H1 (cell line): ENCODE results near the gene CHMP4B. TPM values are rescaled to one million over a fixed set of nuclear protein-coding genes. Genes with fewer than 3 reads are reported as not detected.

Experiments
- CTCF ChIA-PET: fragments of 300-600 bp; sonication (Branson Sonifier 250); formaldehyde crosslinking; loops from one replicate; lab custom pipeline; 2021; ENCODE audit not compliant: partially characterized antibody; lab: Charles Lee
- POLR2A ChIA-PET: fragments of 300-600 bp; sonication (Branson Sonifier 250); formaldehyde crosslinking; loops from one replicate; lab custom pipeline; 2021; ENCODE audit warnings: inconsistent platforms; ENCODE audit not compliant: partially characterized antibody; lab: Charles Lee
- DNase-seq, 2 experiments: peaks; one replicate each; pipeline versions ENCODE4 v3.0.0 to v3.0.0-alpha.2; 2010 to 2022; ENCODE audit warnings: low spot score in 2 of 2, low read depth in 1 of 2, mixed read lengths in 1 of 2
- FAIRE-seq: peaks from 2 replicates; lab custom pipeline; 2011; peaks lifted over from hg19 to GRCh38; lab: Jason Lieb, UNC
- H2AFZ ChIP-seq: 2 replicates; pipeline ENCODE4 v1.8.1; 2012; ENCODE audit warnings: low read length, inconsistent platforms
- H2AK5ac ChIP-seq: 2 replicates; pipeline ENCODE4 v1.6.1; 2013; ENCODE audit warnings: low read depth, low read length
- H2BK120ac ChIP-seq: replicated peaks from 2 replicates; pipeline ENCODE3; 2013; ENCODE audit warnings: low read depth, low read length, inconsistent platforms
- H2BK12ac ChIP-seq: 2 replicates; pipeline ENCODE4 v1.6.1; 2013; ENCODE audit warnings: low read depth, low read length
- H2BK15ac ChIP-seq: 2 replicates; pipeline ENCODE4 v1.6.1; 2013; ENCODE audit warnings: low read length
- H2BK20ac ChIP-seq: 2 replicates; pipeline ENCODE4 v1.6.1; 2013; ENCODE audit warnings: low read length
- H2BK5ac ChIP-seq: 2 replicates; pipeline ENCODE4 v1.6.1; 2013; ENCODE audit warnings: low read depth, low read length
- H3K14ac ChIP-seq: 2 replicates; pipeline ENCODE4 v1.6.1; 2013; ENCODE audit warnings: inconsistent platforms; ENCODE audit not compliant: insufficient read length
- H3K18ac ChIP-seq: 2 replicates; pipeline ENCODE4 v1.6.1; 2013; ENCODE audit warnings: low read length; ENCODE audit errors: extremely low read depth
- H3K23ac ChIP-seq: 2 replicates; pipeline ENCODE4 v1.6.1; 2013; ENCODE audit warnings: inconsistent platforms; ENCODE audit not compliant: insufficient read length
- H3K23me2 ChIP-seq: 2 replicates; pipeline ENCODE4 v1.6.1; 2013; ENCODE audit warnings: low read depth, low read length
- H3K27ac ChIP-seq: 2 replicates; pipeline ENCODE4 v1.6.1; 2011; ENCODE audit warnings: low read depth, low read length, inconsistent platforms
- H3K27me3 ChIP-seq, 4 experiments: replicated peaks in 1 of 4; 1 replicate in 1 of 4; 2 replicates in 3 of 4; pipeline versions ENCODE4 v1.6.1 to v1.8.1; 2011 to 2013; ENCODE audit warnings: low read length in 3 of 4, mild to moderate bottlenecking in 3 of 4, inconsistent platforms in 2 of 4, mixed read lengths in 2 of 4, moderate library complexity in 1 of 4; ENCODE audit not compliant: control insufficient read depth in 3 of 4, insufficient read depth in 3 of 4; ENCODE audit errors: extremely low read depth in 1 of 4
- H3K36me3 ChIP-seq, 4 experiments: 2 replicates each; pipeline versions ENCODE4 v1.6.1 to v1.8.1; 2011 to 2013; ENCODE audit warnings: mild to moderate bottlenecking in 4 of 4, low read length in 3 of 4, moderate library complexity in 2 of 4, control low read depth in 1 of 4, inconsistent platforms in 1 of 4; ENCODE audit not compliant: insufficient read depth in 4 of 4, control insufficient read depth in 2 of 4
- H3K4ac ChIP-seq: replicated peaks from 2 replicates; pipeline ENCODE3; 2013; ENCODE audit warnings: low read length, low read depth, mixed read lengths, inconsistent platforms; ENCODE audit not compliant: insufficient read length
- H3K4me1 ChIP-seq, 4 experiments: replicated peaks in 1 of 4; 1 replicate in 1 of 4; 2 replicates in 3 of 4; pipeline versions ENCODE4 v1.6.1 to v1.8.1; 2011 to 2013; ENCODE audit warnings: low read length in 3 of 4, inconsistent platforms in 2 of 4, mixed read lengths in 1 of 4; ENCODE audit not compliant: insufficient read depth in 4 of 4, control insufficient read depth in 3 of 4
- H3K4me2 ChIP-seq, 2 experiments: 2 replicates each; pipeline versions ENCODE4 v1.6.1 to v1.8.1; 2011 to 2013; ENCODE audit warnings: low read depth in 2 of 2, low read length in 2 of 2, control low read depth in 1 of 2, inconsistent platforms in 1 of 2, mild to moderate bottlenecking in 1 of 2; ENCODE audit not compliant: insufficient read depth in 1 of 2
- H3K4me3 ChIP-seq, 4 experiments: fragments of 200-600, 300-600 bp in 1 of 4; sonication (generic), shearing (Covaris generic), sonication (Bioruptor Twin) in 1 of 4; 2 replicates each; pipeline versions ENCODE4 v1.5.1 to v1.8.1; 2011 to 2016; ENCODE audit warnings: low read length in 4 of 4, low read depth in 3 of 4, control low read depth in 2 of 4, inconsistent platforms in 2 of 4, mild to moderate bottlenecking in 2 of 4, mixed read lengths in 1 of 4, moderate library complexity in 1 of 4; ENCODE audit not compliant: insufficient read depth in 2 of 4; ENCODE audit errors: extremely low read depth in 1 of 4
- H3K56ac ChIP-seq: replicated peaks from 2 replicates; pipeline ENCODE3; 2013; ENCODE audit warnings: low read depth, mild to moderate bottlenecking, mixed read lengths, low read length, inconsistent platforms; ENCODE audit not compliant: insufficient read length
- H3K79me1 ChIP-seq: 2 replicates; pipeline ENCODE4 v1.6.1; 2013; ENCODE audit warnings: low read depth, low read length, control low read depth
- H3K79me2 ChIP-seq, 2 experiments: 2 replicates each; pipeline versions ENCODE4 v1.6.1 to v1.8.1; 2012 to 2013; ENCODE audit warnings: low read length in 2 of 2, mild to moderate bottlenecking in 2 of 2, inconsistent platforms in 1 of 2; ENCODE audit not compliant: insufficient read depth in 2 of 2, control insufficient read depth in 1 of 2
- H3K9ac ChIP-seq, 4 experiments: replicated peaks in 1 of 4; 1 replicate in 1 of 4; 2 replicates in 3 of 4; pipeline versions ENCODE4 v1.6.1 to v1.8.1; 2011 to 2013; ENCODE audit warnings: low read depth in 3 of 4, low read length in 3 of 4, control low read depth in 2 of 4, mild to moderate bottlenecking in 2 of 4, moderate library complexity in 2 of 4, inconsistent platforms in 1 of 4; ENCODE audit errors: extremely low read depth in 1 of 4
- H3K9me3 ChIP-seq, 2 experiments: 2 replicates each; pipeline versions ENCODE4 v1.6.1 to v1.8.1; 2012 to 2013; ENCODE audit warnings: mild to moderate bottlenecking in 2 of 2, moderate library complexity in 2 of 2, control low read depth in 1 of 2, inconsistent platforms in 1 of 2, low read depth in 1 of 2, low read length in 1 of 2, mixed read lengths in 1 of 2; ENCODE audit not compliant: insufficient read depth in 2 of 2
- H4K20me1 ChIP-seq, 2 experiments: replicated peaks in 1 of 2; 2 replicates each; pipeline versions ENCODE3 to v1.8.1; 2011 to 2013; ENCODE audit warnings: inconsistent platforms in 2 of 2, low read length in 2 of 2, mild to moderate bottlenecking in 1 of 2; ENCODE audit not compliant: insufficient read depth in 2 of 2, control insufficient read depth in 1 of 2
- H4K5ac ChIP-seq: 2 replicates; pipeline ENCODE4 v1.6.1; 2013; ENCODE audit warnings: low read length, low read depth, mixed read lengths, inconsistent platforms; ENCODE audit not compliant: insufficient read length
- H4K8ac ChIP-seq: 2 replicates; pipeline ENCODE4 v1.8.0; 2013; ENCODE audit warnings: mild to moderate bottlenecking, moderate library complexity, low read length, inconsistent platforms; ENCODE audit not compliant: insufficient read depth; ENCODE audit errors: extremely low read depth
- H4K91ac ChIP-seq: replicated peaks from 2 replicates; pipeline ENCODE3; 2013; ENCODE audit warnings: low read length, mixed read lengths, inconsistent platforms; ENCODE audit not compliant: insufficient read length
- BACH1 ChIP-seq: IDR thresholded peaks from 2 replicates; pipeline ENCODE4 v1.6.1; 2012; ENCODE audit warnings: low read length, improper control_type of control experiment
- BCL11A ChIP-seq, 2 experiments: IDR thresholded peaks; one replicate each; pipeline ENCODE4 v1.6.1; 2011; ENCODE audit warnings: low read depth in 2 of 2, low read length in 2 of 2, mild to moderate bottlenecking in 2 of 2
- CEBPB ChIP-seq: IDR thresholded peaks from 2 replicates; pipeline ENCODE4 v1.6.1; 2012; ENCODE audit warnings: low read depth, low read length
- CREB1 ChIP-seq: IDR thresholded peaks from 2 replicates; pipeline ENCODE4 v1.6.1; 2012; ENCODE audit warnings: inconsistent platforms
- EP300 ChIP-seq, 2 experiments: IDR thresholded peaks; 1 replicate in 1 of 2; 2 replicates in 1 of 2; pipeline ENCODE4 v1.6.1; 2011 to 2012; ENCODE audit warnings: low read depth in 2 of 2, low read length in 2 of 2, mild to moderate bottlenecking in 2 of 2, borderline replicate concordance in 1 of 2, inconsistent platforms in 1 of 2, moderate library complexity in 1 of 2
- HDAC2 ChIP-seq, 2 experiments: fragments of 300-600 bp in 1 of 2; sonication (generic) in 1 of 2; IDR thresholded peaks; 2 replicates each; pipeline ENCODE4 v1.6.1; 2011 to 2012; ENCODE audit warnings: low read depth in 2 of 2, low read length in 2 of 2, mild to moderate bottlenecking in 2 of 2, moderate library complexity in 2 of 2, borderline replicate concordance in 1 of 2, inconsistent platforms in 1 of 2
- KDM5A ChIP-seq: fragments of 200-600 bp; IDR thresholded peaks from 2 replicates; pipeline ENCODE4 v1.7.1; 2012; ENCODE audit warnings: mild to moderate bottlenecking, low read length, inconsistent platforms, mixed read lengths
- PHF8 ChIP-seq: fragments of 200-600 bp; sonication (generic); conservative IDR thresholded peaks from 2 replicates; pipeline ENCODE4 v1.7.1; 2012; ENCODE audit warnings: low read depth, mild to moderate bottlenecking, inconsistent platforms, low read length, moderate library complexity
- RAD21 ChIP-seq, 2 experiments: IDR thresholded peaks in 1 of 2; conservative IDR thresholded peaks in 1 of 2; 2 replicates each; pipeline ENCODE4 v1.6.1; 2011; ENCODE audit warnings: low read depth in 2 of 2, low read length in 2 of 2, improper control_type of control experiment in 1 of 2, inconsistent platforms in 1 of 2, mild to moderate bottlenecking in 1 of 2, moderate library complexity in 1 of 2
- SAP30 ChIP-seq: fragments of 300-600 bp; sonication (generic); IDR thresholded peaks from 2 replicates; pipeline ENCODE4 v1.7.1; 2012; ENCODE audit warnings: low read length, moderate library complexity, mild to moderate bottlenecking, inconsistent platforms; ENCODE audit not compliant: insufficient read depth, insufficient replicate concordance
- SP1 ChIP-seq: IDR thresholded peaks from 2 replicates; pipeline ENCODE4 v1.6.1; 2011; ENCODE audit warnings: low read depth, low read length
- SRF ChIP-seq: IDR thresholded peaks from 2 replicates; pipeline ENCODE4 v1.6.1; 2011; ENCODE audit warnings: mild to moderate bottlenecking, low read depth, low read length, moderate library complexity
- WGBS, 2 experiments: shearing (Covaris generic) in 1 of 2; methylation state at CpG; one replicate each; pipeline versions ENCODE4 v1.1.6 to v1.1.7; 2013 to 2015; ENCODE audit warnings: low lambda C conversion rate in 2 of 2, mixed read lengths in 2 of 2, inconsistent platforms in 1 of 2, low coverage in 1 of 2, missing lambda C conversion rate in 1 of 2; ENCODE audit not compliant: insufficient replicate concordance in 2 of 2, insufficient coverage in 1 of 2, insufficient read length in 1 of 2; ENCODE audit errors: extremely low coverage in 1 of 2, missing lambda C conversion rate in 1 of 2; 5-methylcytosine and 5-hydroxymethylcytosine counted together
- polyA plus RNA-seq, 7 experiments: library from polyadenylated mRNA; depleted of rRNA in 3 of 7; stranded (reverse) in 5 of 7; unstranded in 2 of 7; fragments of >200 nt in 5 of 7; fragments of 200-250 nt in 2 of 7; gene quantifications; 1 replicate in 5 of 7; 2 replicates in 1 of 7; 4 replicates in 1 of 7; pipeline versions ENCODE4 v1.2.1 to v1.2.3, GENCODE V29; 2011 to 2013; ENCODE audit warnings: missing spikeins in 2 of 7, mixed read lengths in 2 of 7
- total RNA-seq: library from RNA; stranded (reverse); fragmentation: NEBNext Ultra II Directional; extraction: Animal tissue kit (Norgen Biotek cat#: 25700); gene quantifications from 2 replicates; pipeline ENCODE4 v1.2.1, GENCODE V29; 2021
- TF ChIP-seq, protein P1 (sequence below): IDR thresholded peaks from 2 replicates; pipeline ENCODE4 v1.6.1; 2012; ENCODE audit warnings: inconsistent platforms

Gene CHMP4B
- total and polyA plus RNA-seq, 2 of the 8 experiments (the other 6 are each of a cell fraction or from before 2014, with no cell fraction given) = 38.6 to 66.3 TPM

DNA sequence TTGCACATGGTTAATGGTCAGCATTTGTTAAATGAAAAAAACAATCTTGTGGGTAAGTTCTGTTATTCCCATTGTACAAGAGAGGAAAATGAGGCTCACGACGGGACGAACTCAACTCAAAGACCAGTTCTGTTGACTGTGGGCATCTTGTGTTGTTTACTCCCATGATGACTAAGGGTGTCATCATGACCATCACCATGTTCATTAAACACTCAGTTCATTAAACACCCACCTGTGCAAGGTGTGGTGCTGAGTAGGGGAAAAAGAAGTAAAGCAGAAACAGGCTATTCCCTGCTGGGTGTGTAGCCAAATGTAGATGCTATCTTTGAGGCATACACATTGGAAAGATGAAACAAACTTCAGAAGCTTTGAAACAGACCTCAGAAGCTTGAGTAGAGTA is 4.5 kb downstream of the CHMP4B start:
- POLR2A ChIA-PET = interaction anchor here (5.6 kb wide), 1 partner anchor 10 kb away, joined by 21 read pairs; no protein-coding TSS in a partner anchor
- H3K27me3 ChIP-seq = no peaks in the 10 kb centered on the region
- TF ChIP-seq SP1 = no peak
- TF ChIP-seq EP300 (IDR thresholded peaks at IDR 0.05; ENCODE audit: borderline replicate concordance in 1 of 2, low read depth in 2 of 2, low read length in 2 of 2) = no peak
- no peak for TF ChIP-seq SRF
- no peak for TF ChIP-seq CREB1
- TF ChIP-seq, protein P1, sequence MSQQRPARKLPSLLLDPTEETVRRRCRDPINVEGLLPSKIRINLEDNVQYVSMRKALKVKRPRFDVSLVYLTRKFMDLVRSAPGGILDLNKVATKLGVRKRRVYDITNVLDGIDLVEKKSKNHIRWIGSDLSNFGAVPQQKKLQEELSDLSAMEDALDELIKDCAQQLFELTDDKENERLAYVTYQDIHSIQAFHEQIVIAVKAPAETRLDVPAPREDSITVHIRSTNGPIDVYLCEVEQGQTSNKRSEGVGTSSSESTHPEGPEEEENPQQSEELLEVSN = no peak
- no peak for TF ChIP-seq HDAC2 (IDR thresholded peaks at IDR 0.05; ENCODE audit: borderline replicate concordance in 1 of 2, low read depth in 2 of 2, low read length in 2 of 2)
- no peak for TF ChIP-seq CEBPB
- TF ChIP-seq BCL11A (IDR thresholded peaks at IDR 0.05; ENCODE audit: low read depth in 2 of 2, low read length in 2 of 2) = no peak
- no peak for TF ChIP-seq KDM5A
- no peak for TF ChIP-seq PHF8
- TF ChIP-seq BACH1 = no peak
- no peak for TF ChIP-seq RAD21 (IDR thresholded peaks at IDR 0.05 in 1 of 2, conservative IDR thresholded peaks at IDR 0.05 in 1 of 2; ENCODE audit: low read depth in 2 of 2, low read length in 2 of 2)
- no peak for TF ChIP-seq SAP30

More for the DNA sequence above, 4.5 kb downstream of the CHMP4B start:
- no peak overlapping the region for H3K4me3 ChIP-seq
- H3K14ac ChIP-seq = no peak overlapping the region
- H2BK5ac ChIP-seq = no peak overlapping the region
- H2AFZ ChIP-seq = no peak overlapping the region
- no peak overlapping the region for H4K91ac ChIP-seq
- no peak overlapping the region for H3K23ac ChIP-seq
- FAIRE-seq = no peak
- H4K5ac ChIP-seq = no peak overlapping the region
- CTCF ChIA-PET = interaction anchor here (1.3 to 3.9 kb wide), 2 partner anchors 23 to 35 kb away, joined by 3 to 17 read pairs; no protein-coding TSS in a partner anchor
- no peak overlapping the region for H2BK15ac ChIP-seq
- DNase-seq = no peak
- no peak overlapping the region for H3K18ac ChIP-seq
- no peak overlapping the region for H2BK120ac ChIP-seq
- H2AK5ac ChIP-seq = no peak overlapping the region
- H2BK12ac ChIP-seq = no peak overlapping the region
- peaks cover 22 to 23% of the 10 kb centered on the region in 2 experiments for H4K20me1 ChIP-seq
- peaks cover 0 to 6% (median 0%) of the 10 kb centered on the region in 4 experiments; a peak in 1 of 8 replicates for H3K36me3 ChIP-seq
- WGBS, 2 experiments = 100% methylated on average over 3 of the region's 3 CpGs; no CpG with 5 or more reads in 1 of the 2 experiments
- peaks cover 29 to 88% of the 10 kb centered on the region in 2 experiments for H3K79me2 ChIP-seq
- H4K8ac ChIP-seq = no peak overlapping the region
- no peak overlapping the region for H3K4me2 ChIP-seq
- H3K56ac ChIP-seq = no peak overlapping the region
- no peaks in the 10 kb centered on the region for H3K9me3 ChIP-seq
- peaks cover 28% of the 10 kb centered on the region for H3K79me1 ChIP-seq
- no peak overlapping the region for H2BK20ac ChIP-seq
- H3K4me1 ChIP-seq = peaks cover 3 to 8% (median 6%) of the 10 kb centered on the region in 4 experiments; a peak in 6 of 7 replicates
- peaks cover 9% of the 10 kb centered on the region for H3K23me2 ChIP-seq
- H3K9ac ChIP-seq = no peak overlapping the region
- H3K27ac ChIP-seq = no peak overlapping the region
- no peak overlapping the region for H3K4ac ChIP-seq
